HG02973 (cell line): Measurements from ENCODE around the gene DNAJB6.
A peak's percentile ranks its signal among the peaks of the same experiment; 100 is the strongest.

Experiments
- ATAC-seq: cut with Tn5 transposase; IDR thresholded peaks from one replicate; pipeline ENCODE4 v1.9.1; 2021; ENCODE audit warnings: moderate library complexity; ENCODE audit not compliant: unreplicated experiment

Gene DNAJB6

DNA sequence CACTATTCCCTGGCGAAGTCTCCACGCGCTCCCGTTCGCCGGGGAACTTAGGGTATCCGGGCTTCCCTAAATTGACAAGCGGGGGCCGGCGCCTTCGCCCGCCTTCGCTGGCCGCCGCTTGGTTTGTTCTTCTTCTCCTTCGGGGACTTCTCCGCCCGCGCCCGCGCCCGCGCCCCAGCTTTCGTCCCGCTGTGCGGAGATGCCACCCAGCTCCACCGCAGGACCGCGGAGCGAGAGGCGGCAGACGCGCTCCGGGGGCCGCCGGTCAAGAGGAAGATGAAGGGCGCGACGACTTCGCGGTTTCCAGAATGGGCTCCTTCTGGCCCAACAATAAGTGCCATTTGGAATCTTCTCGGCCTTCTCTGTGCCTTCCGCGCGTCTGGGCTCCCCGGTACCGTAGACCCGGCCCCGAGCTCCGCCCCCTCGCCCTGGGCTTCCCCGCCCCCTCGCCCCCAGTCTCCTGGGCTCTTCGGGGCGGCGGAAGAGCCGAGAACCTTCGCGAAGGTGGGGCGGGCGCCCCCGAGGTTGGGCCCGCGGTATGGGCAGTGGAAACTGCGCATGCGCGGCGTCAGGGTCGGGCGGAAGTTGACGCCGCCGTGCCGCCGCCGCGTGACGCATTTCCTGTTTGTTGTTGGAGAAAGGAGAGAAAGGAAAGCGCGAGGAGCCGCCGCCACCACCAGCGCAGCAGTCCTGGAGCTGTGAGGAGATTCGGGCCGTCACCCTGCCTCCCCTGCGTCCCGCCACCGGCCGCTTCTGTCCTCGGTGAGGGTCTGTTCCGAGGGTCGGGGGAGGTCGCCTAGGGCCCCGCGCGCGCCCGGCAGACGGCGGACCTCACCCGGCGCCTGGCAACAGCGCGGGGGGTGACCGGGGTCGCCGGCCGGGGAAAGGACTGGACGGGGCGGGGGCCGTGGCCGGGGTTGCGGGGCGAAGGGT is at the start of gene DNAJB6:
Gene DNAJB6 (plus strand): TSS at position 622 of the 933 bp plus-strand sequence. CDS start 21,569 bp downstream, outside the sequence.
- peak; percentile 57 for ATAC-seq

DNA sequence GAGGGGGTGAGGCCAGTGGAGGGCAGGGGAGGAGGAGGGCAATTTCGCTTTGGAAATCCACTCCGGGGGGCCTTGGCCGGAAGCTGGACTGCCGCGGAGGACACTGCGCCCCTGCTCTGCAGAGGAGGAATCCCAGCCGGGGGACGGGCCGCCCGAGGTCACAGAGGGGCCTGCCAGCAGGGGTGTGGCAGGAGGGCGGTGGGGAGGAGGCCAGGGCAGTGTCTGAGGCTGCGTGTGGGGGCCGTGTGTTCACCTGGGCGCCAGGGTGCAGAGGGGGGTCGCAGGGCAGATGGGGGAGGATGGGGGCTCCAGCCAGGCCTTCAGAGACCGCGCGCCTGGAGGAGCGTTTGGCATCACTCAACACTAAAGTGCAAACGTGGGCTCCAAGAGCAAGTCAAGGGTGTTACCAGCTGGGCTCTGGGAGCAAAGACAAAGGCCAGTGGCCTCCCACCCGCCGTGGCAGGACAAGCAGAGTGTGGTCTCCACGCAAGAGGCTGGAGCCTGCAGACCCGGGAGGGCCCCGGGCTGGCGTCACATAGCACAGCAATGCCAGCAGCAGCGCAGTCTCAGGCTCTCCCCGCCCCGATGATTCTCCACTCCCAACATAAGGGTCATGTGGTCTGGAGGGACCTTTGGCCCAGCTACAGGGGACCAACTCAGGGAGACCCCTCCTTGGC is 45.3 kb upstream of the DNAJB6 start:
- no peak for ATAC-seq

DNA sequence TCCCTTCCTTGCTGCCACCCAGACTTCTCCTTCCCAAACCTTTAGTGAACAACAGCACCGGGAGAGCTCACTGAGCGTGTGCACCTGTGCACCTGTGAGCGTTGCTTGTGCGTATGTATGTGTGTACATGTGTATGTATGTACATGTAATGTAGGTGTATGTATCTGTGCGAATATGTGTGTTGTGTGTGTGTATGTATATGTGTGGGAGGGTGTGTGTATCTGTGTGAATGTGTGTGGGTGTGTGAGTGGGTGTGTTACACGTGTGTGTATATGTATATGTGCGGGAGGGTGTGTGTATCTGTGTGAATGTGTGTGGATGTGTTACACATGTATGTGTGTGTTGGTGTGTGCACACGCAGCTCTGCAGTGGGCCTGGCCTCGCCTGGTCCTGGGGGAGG is 44.5 kb upstream of the DNAJB6 start:
- ATAC-seq = no peak

DNA sequence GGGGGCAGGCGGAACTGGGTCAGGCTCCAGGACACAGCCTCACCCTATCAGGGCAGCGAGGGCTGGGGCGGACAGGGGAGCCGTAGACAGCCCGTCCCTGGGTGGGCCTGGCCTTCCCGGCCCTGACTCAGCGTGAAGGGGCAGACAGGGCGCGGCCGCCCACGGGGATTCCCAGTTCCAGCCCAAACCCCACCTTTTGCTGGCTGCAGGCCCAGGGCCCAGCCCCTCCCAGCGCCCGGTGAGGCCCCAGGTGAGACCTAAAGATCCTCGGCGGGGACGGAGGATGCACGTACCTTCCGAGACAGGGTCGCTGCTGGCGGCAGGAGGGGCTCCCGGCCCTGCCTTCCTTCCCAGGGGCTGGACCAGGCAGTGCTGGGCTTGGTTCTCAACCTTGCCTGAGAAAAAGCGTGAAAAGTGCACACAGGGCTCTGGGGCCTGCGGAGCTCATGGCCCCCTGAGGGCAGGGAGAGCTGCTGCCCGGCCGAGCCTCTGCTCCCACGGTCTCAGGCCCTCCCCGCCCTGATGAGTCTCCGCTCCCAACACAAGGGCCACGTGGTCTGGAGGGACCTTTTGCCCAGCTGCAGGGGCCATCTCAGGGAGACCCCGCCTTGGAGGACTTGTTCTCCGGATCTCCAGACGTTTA is 43.9 kb upstream of the DNAJB6 start:
- ATAC-seq = no peak

DNA sequence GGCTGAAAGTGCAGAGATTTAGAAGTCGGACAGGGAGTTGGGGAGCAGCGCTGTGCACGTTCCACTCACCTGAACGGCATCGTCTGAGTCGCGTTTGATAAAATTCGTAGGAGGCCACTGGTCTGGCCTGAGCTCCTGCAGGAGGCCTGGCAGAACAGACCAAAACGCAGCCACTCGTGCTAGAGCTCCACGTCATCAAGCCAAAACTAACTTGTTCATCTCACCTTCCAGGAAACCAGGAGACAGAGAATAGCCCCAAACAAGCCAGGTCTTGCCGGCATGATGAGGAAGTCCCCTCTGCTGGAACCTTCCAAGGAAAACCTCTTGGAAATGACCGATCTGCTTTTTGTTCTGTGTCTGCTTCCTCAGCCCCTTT is 43.4 kb upstream of the DNAJB6 start:
- no peak for ATAC-seq

DNA sequence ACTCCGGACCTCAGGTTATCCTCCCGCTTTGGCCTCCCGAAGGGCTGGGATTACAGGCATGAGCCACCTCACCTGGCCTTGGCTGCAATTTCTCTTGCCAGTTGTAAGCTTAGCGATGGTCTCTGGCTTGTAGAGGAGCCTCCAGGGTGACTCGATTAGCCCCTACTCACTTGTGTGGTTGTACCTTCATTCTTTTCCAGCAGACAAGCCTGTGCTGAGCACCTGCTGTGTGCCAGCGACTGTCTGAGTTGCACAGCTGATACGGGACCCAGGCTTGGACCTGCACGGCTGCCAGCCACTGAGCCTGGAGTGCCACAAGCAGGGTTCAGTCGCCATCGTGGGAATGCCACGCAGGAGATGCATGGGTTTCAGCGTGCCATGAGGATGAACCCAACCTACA is 42.0 kb upstream of the DNAJB6 start:
- ATAC-seq = no peak

DNA sequence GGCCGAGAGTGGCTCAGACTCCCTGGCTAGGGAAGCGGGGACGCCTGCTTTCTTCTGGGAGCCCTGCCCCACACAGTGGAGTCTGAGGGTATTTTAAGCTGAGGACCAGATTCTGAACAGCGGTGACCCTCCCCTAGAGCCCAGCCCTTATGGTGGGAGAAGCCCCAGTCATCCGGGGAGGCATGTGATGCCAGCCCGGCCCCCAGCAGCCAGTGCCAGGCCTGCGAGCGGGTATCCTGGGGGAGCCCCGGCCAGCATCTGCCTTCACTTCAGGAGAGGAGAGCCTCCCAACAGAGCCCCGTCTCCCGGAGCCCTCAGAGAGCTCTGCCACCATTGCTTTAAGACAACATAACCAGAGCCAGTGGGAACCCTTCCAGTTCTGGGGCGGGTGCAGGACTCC is 41.5 kb upstream of the DNAJB6 start:
- no peak for ATAC-seq

DNA sequence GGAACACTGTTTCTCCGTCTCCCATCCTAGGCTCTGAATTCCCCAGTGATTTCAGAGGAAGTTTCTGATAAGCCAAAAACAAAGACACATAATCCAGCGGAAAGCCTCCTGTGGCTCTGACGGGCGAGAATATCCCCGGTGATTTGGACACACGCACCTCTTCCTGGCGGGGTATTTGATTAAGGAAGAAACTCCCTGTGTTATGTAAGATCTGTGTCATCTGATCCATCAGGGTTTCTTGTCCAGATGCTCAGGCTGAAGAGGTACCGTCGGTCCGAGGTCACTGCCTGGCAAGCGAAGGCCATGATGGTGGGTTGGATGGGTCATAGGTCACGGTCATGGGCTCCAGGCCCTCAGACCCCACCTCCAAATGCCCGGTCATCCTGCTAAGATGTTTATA is 39.6 kb upstream of the DNAJB6 start:
- ATAC-seq = no peak

DNA sequence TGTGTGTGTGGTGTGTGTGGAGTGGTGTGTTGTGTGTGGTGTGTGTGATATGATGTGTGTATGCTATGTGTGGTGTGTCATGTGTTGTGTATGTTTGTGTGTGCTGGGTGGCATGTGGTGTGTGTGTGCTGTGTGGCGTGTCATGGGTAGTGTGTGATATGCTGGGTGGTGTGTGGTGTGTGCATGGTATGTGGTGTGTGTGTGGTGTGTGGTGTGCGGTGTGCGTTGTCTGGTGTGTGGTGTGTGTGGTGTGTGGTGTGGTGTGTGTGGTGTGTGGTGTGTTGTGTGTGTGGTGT is 37.5 kb upstream of the DNAJB6 start:
- no peak for ATAC-seq

DNA sequence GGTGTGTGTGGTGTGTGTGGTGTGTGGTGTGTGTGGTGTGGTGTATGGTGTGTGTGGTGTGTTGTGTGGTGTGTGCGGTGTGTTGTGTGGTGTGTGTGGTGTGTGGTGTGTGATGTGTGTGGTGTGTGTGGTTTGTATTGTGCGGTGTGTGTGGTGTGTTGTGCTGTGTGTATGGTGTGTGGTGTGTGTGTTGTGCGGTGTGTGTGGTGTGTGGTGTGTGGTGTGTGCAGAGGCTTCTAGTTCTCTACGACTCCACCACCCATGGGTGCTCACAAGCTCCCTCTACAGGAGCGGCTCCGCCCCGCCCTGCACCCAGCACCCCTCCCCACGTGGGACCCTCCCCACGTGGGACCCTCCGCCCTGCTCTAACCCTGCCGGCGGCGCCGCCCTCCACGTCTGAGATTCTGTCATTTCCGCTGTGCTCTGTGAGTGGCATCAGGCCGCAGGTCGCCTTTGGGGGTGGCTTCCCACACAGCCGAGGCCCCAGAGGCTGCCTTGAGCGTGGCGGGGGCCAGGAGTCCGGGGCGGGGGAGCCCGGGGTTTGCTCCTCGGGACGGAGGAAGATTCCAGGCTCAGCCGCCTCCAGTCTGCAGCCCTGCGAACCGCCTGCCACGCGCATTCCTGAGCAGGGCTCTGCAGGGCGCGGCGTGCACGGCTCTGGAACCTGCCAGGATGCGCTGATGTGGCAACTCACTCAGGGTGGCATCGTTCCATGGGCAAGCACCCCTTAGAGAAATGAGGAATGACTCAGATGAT is 37.0 kb upstream of the DNAJB6 start:
- no peak for ATAC-seq

DNA sequence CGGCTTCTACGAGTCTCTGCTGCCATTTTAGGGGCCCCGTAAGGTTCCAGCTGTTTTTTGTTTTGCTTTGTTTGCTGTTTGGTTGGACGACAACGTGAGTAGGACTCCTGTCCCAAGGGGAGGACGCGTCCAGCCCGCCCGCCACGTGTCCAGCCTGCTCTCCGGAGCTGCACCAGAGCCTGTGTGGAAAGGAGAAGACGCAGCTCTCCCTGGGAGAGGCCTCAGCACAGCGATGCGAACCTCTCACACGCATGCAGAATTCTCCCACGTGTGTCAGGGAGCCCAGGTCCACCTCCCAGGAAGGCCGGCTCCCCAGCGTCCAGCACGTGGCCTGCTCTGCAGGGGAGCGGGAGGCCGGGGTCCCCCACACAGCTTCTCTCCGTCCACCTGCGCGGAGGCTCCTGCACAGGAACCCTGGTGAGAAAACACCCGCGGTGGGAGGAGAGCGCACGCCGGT is 36.4 kb upstream of the DNAJB6 start:
- ATAC-seq = no peak

DNA sequence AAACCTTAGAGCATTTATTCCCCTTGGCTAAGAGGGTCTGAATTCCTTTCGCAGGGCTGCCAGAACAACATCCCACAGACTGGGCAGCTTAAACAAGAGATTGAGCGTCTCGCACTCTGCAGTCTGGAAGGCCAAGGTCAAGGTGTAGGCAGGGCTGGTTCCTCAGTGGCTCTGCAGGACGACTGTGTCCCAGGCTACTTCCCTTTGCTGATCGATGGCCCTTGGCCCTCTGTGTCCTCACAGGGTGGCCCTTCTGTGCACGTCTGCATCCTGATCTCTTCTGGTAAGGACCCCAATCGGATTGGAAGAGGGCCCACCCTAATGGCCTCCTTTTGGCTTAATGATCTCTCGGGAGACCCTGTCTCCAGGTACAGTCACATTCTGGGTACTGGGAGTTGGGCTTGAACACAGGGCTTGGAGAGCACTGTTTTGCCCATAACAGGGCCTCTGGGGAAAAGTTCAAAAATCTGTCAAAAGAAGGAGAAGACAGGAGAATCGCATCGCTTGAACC is 35.1 kb upstream of the DNAJB6 start:
- peak; percentile 1 for ATAC-seq

DNA sequence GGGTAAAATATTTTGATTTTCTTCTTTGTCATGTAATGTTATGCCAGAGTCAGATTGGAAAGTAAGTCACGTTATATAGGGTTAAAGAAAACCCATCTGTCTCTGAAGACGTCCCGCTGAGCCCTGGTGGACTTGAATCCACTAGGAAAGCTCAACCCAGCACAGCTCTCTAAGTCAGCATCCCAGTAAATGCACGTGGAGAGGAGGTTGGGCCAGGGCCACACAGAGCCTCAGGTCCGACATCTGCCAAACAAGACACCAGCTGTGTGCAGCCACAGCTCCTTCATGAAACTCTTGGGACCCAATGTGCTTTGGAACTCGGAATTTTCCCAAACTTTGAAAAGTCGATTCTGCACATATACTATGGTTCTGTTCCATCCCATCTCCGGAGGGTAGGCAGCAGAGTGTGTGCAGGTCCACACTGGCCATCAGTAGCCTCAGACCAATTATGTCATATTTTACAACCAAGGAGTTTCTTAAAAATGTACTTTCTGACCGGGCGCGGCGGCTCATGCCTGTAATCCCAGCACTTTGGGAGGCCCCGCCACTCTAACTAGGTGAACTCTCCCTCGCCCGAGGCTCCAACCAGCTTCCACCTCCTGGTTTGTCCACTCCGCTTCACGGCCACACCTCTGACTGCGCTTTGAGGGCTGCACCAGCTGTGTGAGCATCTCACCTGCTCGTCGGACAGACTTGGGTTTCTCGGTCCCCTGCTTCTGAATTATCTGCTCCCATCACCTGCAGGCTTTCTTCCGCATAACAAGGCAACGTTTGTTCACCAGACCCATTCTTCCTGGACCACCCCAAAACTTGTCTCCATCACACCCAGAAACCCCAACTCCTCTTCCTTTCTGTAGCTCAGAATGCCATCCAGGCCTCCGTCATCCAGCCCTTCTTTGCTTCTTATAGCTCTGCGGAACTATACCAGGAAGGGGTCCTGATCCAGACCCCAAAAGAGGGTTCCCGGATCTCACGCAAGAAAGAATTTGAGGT is 29.7 kb upstream of the DNAJB6 start:
- no peak for ATAC-seq

DNA sequence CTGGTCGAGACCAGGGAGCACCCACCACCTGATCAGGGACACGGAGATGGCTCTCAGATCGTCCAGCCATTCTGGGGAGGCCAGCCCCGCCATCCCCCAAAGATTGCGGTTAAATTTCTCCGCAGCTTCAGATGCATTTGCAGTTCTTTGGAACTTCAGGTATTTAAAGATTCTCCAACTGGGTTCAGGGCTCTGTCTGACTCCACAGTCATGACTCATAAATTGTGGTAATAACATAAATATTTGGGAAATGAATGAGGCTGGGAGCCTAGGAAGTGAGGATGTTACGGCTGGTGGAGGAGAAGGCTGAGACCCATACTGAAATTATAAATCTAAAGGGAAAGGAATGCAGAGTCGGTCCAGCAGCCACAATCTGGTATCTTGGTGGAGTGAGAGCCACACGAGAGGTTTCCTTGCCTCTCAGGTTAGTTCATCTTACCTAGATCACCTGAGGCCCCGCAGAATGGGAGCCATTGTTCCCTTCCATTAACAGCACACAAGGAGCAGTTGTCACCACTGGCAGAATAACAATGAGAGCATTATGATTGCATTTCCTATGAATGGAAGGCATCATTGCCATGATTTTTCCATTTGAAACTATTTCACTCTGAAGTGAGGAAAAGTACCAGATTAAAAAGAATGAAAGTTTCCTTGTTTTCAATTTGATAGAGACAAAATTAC is 26.7 kb upstream of the DNAJB6 start:
- ATAC-seq = no peak

DNA sequence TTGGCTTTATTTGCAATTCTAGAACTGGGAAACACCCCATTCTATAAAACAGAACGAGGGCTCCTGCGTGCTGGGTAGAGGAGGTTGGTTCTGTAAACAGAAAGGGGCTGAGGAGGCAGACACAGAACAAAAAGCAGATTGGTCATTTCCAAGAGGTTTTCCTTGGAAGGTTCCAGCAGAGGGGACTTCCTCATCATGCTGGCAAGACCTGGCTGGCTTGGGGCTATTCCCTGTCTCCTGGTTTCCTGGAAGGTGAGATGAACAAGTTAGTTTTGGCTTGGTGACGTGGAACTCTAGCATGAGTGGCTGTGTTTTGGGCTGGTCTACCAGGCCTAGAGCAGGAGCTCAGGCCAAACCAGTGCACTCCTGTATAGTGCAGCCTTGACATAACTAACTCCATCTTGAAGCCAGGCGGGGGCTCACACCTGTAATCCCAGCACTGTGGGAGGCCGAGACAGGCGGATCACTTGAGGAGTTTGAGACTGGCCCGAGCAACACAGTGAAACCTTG is 26.1 kb upstream of the DNAJB6 start:
- no peak for ATAC-seq

DNA sequence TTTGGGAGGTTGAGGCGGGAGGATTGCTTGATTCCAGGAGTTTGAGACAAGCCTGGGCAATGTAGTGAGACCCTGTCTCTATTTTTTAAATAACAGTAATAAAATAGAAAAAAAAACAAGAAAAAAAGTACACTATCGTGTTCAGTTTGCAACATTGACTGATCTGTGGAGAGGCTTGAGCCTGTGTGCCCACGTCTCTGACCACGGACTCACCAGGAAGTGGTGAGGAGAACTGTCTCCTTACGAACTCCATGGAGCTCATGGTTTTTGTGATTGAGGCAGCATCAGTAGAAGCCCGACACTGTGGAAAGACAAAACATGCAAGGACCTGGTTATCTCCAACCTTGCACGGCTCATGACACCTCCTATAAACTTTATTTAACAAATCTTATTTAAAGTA is 23.9 kb upstream of the DNAJB6 start:
- ATAC-seq = no peak

DNA sequence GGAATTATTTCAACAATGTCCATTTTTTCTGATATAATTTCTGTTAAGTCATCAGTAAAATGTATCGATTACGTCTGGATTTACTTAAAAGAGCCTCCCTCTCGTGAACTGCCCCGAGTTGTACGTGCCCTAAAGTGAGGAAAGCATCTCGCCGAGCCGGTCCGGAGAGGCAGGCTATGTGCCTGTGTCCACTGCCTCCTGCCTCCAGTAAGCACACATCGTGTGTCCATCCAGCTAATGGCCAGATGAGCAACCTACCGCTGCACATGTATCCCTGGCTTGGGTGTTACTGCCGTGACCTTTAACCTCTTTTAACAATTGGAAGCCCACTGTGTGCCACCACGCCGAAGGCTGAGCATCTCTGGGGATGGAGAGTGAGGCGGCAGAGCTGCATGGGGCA is 23.2 kb upstream of the DNAJB6 start:
- no peak for ATAC-seq

DNA sequence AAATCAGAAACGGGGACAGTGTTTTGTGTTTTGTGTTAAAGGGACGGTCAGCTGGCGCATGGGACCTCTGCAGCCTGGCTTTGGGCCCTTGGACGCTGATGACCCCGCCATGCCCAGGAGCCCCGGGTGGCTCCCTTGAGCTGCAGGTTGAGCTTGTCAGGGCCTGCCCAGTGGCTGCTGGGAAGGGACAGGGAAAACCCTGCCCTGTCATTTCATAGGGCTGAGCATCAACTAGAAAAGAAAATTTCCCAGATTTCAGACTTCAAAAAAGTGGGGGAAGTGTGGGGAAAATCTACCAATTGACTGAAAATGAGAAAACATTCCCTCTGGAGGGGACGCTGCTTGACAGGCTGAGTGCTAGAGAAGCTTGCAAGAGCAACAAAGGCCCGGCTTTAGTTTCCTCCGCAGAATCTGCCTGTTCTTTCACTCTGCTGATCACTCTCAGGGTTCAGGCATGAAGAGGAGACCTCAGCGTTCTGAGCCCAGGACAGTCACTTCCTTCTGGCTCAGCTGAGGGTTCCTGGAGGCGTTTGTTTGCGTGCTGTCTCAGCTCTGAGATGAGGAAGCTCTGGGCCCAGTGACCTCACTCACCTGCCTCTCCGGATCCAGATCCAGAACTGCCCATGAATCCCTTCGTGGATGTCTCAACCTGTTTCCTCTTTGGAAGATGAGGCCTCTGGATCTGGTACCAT is 18.6 kb upstream of the DNAJB6 start:
- ATAC-seq = peak; percentile 62
